PC-3 (cell line): ENCODE results near the gene STOX2. TPM values are rescaled to one million over a fixed set of nuclear protein-coding genes. Genes with fewer than 3 reads are reported as not detected.
"Not testable (repeated sequence)": the region's sequence is repeated elsewhere in the genome, so short reads cannot be mapped to it uniquely, and the experiment has no call there.

Experiments used
- ATAC-seq: fragments of 200-7000 bp; cut with Tn5 transposase; 2 replicates; pipeline ENCODE4 v1.9.1; 2020; ENCODE audit warnings: mild to moderate bottlenecking, moderate library complexity
- BruUV-seq: library from RNA; stranded (reverse); fragments of 400-500 nt; replicated peaks from 2 replicates; lab custom pipeline; 2021; lab: Mats Ljungman, UMichigan
- CTCF ChIA-PET: fragments of 300-600 bp; sonication (Branson Sonifier 250); formaldehyde crosslinking; loops from one replicate; lab custom pipeline; 2022; ENCODE audit warnings: antibody characterized with exemption; lab: Charles Lee
- POLR2A ChIA-PET: fragments of 300-600 bp; sonication (Branson Sonifier 250); formaldehyde crosslinking; loops from one replicate; lab custom pipeline; 2022; ENCODE audit warnings: antibody characterized with exemption; ENCODE audit not compliant: unreplicated experiment; lab: Charles Lee
- DNase-seq: peaks from one replicate; pipeline ENCODE4 v3.0.0-alpha.2; 2015
- H2AFZ ChIP-seq: fragments of 300-600 bp; sonication (generic); 2 replicates; pipeline ENCODE4 v1.6.0; 2016; ENCODE audit warnings: antibody characterized with exemption, low read length
- H3F3A ChIP-seq: fragments of 300-600 bp; sonication (generic); one replicate; pipeline ENCODE4 v1.6.0; 2017; ENCODE audit warnings: antibody characterized with exemption, low read length, control low read depth, mild to moderate bottlenecking; ENCODE audit not compliant: unreplicated experiment
- H3K27ac ChIP-seq: fragments of 300-600 bp; sonication (generic); 2 replicates; pipeline ENCODE4 v1.5.1; 2016; ENCODE audit warnings: mild to moderate bottlenecking, low read length
- H3K27me3 ChIP-seq: fragments of 300-600 bp; sonication (generic); 2 replicates; pipeline ENCODE4 v1.6.1; 2016; ENCODE audit warnings: low read length, mixed read lengths
- H3K36me3 ChIP-seq: fragments of 300-600 bp; sonication (generic); 2 replicates; pipeline ENCODE4 v1.6.1; 2016; ENCODE audit warnings: low read depth, mixed run types, low read length, mixed read lengths
- H3K4me1 ChIP-seq: fragments of 300-600 bp; sonication (generic); 2 replicates; pipeline ENCODE4 v1.5.1; 2016; ENCODE audit warnings: low read length; ENCODE audit not compliant: insufficient read depth
- H3K4me2 ChIP-seq: fragments of 300-600 bp; sonication (generic); 2 replicates; pipeline ENCODE4 v1.6.0; 2016; ENCODE audit warnings: low read length
- H3K4me3 ChIP-seq: fragments of 300-600 bp; sonication (generic); 2 replicates; pipeline ENCODE4 v1.5.1; 2016; ENCODE audit warnings: mild to moderate bottlenecking, low read length, mixed read lengths
- H3K79me2 ChIP-seq: fragments of 300-600 bp; sonication (generic); 2 replicates; pipeline ENCODE4 v1.6.1; 2017; ENCODE audit warnings: low read length, mixed read lengths
- H3K9ac ChIP-seq: fragments of 300-600 bp; sonication (generic); 2 replicates; pipeline ENCODE4 v1.6.0; 2016; ENCODE audit warnings: mild to moderate bottlenecking, low read length
- H3K9me2 ChIP-seq: fragments of 300-600 bp; sonication (generic); replicated peaks from 2 replicates; pipeline ENCODE4 v1.6.1; 2016; ENCODE audit warnings: mixed run types, low read length, mixed read lengths
- H3K9me3 ChIP-seq: fragments of 300-600 bp; sonication (generic); 2 replicates; pipeline ENCODE4 v1.6.1; 2016; ENCODE audit warnings: low read length, mixed read lengths
- H4K20me1 ChIP-seq: fragments of 300-600 bp; sonication (generic); 2 replicates; pipeline ENCODE4 v1.6.1; 2016; ENCODE audit warnings: low read length, mixed read lengths
- CTCF ChIP-seq: fragments of 300-600 bp; sonication (generic); conservative IDR thresholded peaks from 2 replicates; pipeline ENCODE4 v1.5.1; 2017; ENCODE audit warnings: antibody characterized with exemption, low read depth, mild to moderate bottlenecking, low read length
- EZH2 ChIP-seq: fragments of 300-600 bp; sonication (generic); IDR thresholded peaks from one replicate; pipeline ENCODE4 v1.6.1; 2017; ENCODE audit warnings: antibody characterized with exemption, mild to moderate bottlenecking, low read length; ENCODE audit not compliant: unreplicated experiment
- EZH2phosphoT487 ChIP-seq: fragments of 300-600 bp; sonication (generic); IDR thresholded peaks from 2 replicates; pipeline ENCODE4 v1.6.1; 2018; ENCODE audit warnings: mild to moderate bottlenecking, antibody characterized with exemption, low read length, borderline replicate concordance
- intact Hi-C: fragments of 100-400 bp; cut with micrococcal nuclease; formaldehyde crosslinking; loops from 2 replicates; pipeline ENCODE4 v1.9.0; 2023
- total RNA-seq: library from RNA; depleted of rRNA; stranded (reverse); fragments of >200 nt; gene quantifications from 2 replicates; pipeline ENCODE4 v1.2.3, GENCODE V29; 2014

The STOX2 gene
- total RNA-seq, 1 experiment from 2014 or later = 3.6 TPM

DNA sequence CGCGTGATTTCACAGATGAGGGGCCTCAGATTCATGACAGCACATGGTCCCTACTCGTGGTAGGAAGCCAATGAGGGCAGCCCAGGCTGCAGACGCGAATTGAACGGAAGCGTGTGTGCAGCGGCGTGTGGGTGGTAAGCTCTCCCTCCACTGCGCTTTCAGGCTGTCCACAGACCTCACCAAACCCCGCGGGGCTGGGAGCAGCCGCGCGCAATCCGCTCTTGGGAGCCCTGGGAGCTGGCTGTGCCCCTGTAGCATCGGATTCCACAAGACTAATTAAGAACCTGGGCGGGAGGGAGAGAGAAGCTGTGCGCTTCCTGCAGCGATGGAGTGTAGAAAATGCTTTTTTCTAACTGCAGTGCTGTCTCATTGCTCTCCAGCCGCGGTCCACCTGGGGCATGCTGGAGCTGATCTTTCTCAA, 134.9 kb downstream of the STOX2 start:
- no peak for TF ChIP-seq EZH2phosphoT487
- no peak for TF ChIP-seq CTCF
- TF ChIP-seq EZH2 = no peak
- ChIA-PET CTCF (no interaction called here), POLR2A (no interaction called here)
- no peak for DNase-seq
- H4K20me1 ChIP-seq = no peaks in the 10 kb centered on the region
- H3K9me2 ChIP-seq = no peaks in the 10 kb centered on the region
- H3K79me2 ChIP-seq = no peaks in the 10 kb centered on the region
- H3K36me3 ChIP-seq = no peaks in the 10 kb centered on the region
- no peak overlapping the region for H3K27ac ChIP-seq
- no peak overlapping the region for H2AFZ ChIP-seq
- H3K4me3 ChIP-seq = no peak overlapping the region
- H3K9me3 ChIP-seq = no peaks in the 10 kb centered on the region
- peaks cover 68% of the 10 kb centered on the region for H3K27me3 ChIP-seq
- no TSS peak for BruUV-seq
- H3K4me1 ChIP-seq = no peaks in the 10 kb centered on the region
- no peak overlapping the region for H3K4me2 ChIP-seq
- H3F3A ChIP-seq = no peaks in the 10 kb centered on the region
- H3K9ac ChIP-seq = no peak overlapping the region
- intact Hi-C loops = no loop called here
- no peak for ATAC-seq

GRCh38 chr4:184041156-184041555, 136.0 kb downstream of the STOX2 start:
- no peaks in the 10 kb centered on the region for H3K79me2 ChIP-seq
- no peaks in the 10 kb centered on the region for H3K9me2 ChIP-seq
- no peak overlapping the region for H3K4me2 ChIP-seq
- intact Hi-C loops = no loop called here
- H3K4me3 ChIP-seq = no peak overlapping the region
- H3F3A ChIP-seq = no peaks in the 10 kb centered on the region
- no peak overlapping the region for H2AFZ ChIP-seq
- DNase-seq (no peak), ATAC-seq (no peak)
- no TSS peak for BruUV-seq
- TF ChIP-seq EZH2 (no peak), CTCF (no peak), EZH2phosphoT487 (no peak)
- H3K9me3 ChIP-seq = no peaks in the 10 kb centered on the region
- H3K9ac ChIP-seq = no peak overlapping the region
- no peak overlapping the region for H3K27ac ChIP-seq
- H3K36me3 ChIP-seq = no peaks in the 10 kb centered on the region
- peaks cover 66% of the 10 kb centered on the region for H3K27me3 ChIP-seq
- POLR2A ChIA-PET = no interaction called here
- CTCF ChIA-PET = no interaction called here
- H3K4me1 ChIP-seq = no peaks in the 10 kb centered on the region
- no peaks in the 10 kb centered on the region for H4K20me1 ChIP-seq

- Histone ChIP-seq H3K27ac (no peak overlapping the region), H3K4me1 (no peaks in the 10 kb centered on the region), H2AFZ (no peak overlapping the region), H3K4me3 (no peak overlapping the region), H4K20me1 (no peaks in the 10 kb centered on the region), H3K4me2 (no peak overlapping the region), H3K36me3 (no peaks in the 10 kb centered on the region), H3K79me2 (no peaks in the 10 kb centered on the region), H3K9me3 (no peaks in the 10 kb centered on the region), H3F3A (no peaks in the 10 kb centered on the region), H3K27me3 (peaks cover 20% of the 10 kb centered on the region; the same call in 1 of the 2 replicates), H3K9ac (no peak overlapping the region), H3K9me2 (no peaks in the 10 kb centered on the region)
- ATAC-seq (no peak), DNase-seq (no peak)
- CTCF ChIA-PET = no interaction called here
- POLR2A ChIA-PET = no interaction called here
- TF ChIP-seq EZH2phosphoT487 (no peak), EZH2 (no peak)
- no TSS peak for BruUV-seq
- intact Hi-C loops = no loop called here
Observed at GRCh38 chr4:184046148-184046547, 141.0 kb downstream of the STOX2 start.

DNA sequence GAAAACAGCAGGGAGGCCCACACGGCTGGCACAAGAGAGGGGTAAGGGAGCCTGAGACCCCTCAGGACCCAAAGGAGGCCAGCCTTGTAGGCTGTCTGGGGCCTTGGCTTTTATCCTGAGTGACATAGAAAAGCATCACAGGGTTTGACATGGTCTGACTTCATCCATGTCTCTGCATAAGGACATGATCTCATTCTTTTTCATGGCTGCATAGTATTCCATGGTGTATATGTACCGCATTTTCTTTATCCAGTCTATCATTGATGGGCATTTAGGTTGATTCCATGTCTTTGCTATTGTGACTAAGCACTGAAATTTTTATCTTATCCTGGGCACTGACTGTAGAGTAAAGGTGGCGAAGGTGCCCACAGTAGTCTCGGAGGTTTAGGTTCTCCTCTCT, 146.2 kb downstream of the STOX2 start:
- BruUV-seq, H3F3A ChIP-seq, H3K4me2 ChIP-seq, intact Hi-C loops, H2AFZ ChIP-seq, H3K9me3 ChIP-seq, H3K9ac ChIP-seq, H3K36me3 ChIP-seq, H3K79me2 ChIP-seq, CTCF ChIA-PET, H3K4me1 ChIP-seq, H4K20me1 ChIP-seq, DNase-seq, ATAC-seq, H3K4me3 ChIP-seq, POLR2A ChIA-PET, H3K27ac ChIP-seq, H3K9me2 ChIP-seq: not testable (repeated sequence)
- H3K27me3 ChIP-seq = peaks cover 21% of the 10 kb centered on the region; the same call in 1 of the 2 replicates
